Choroid plexus epithelial cell (primary cell): Measurements from ENCODE around the gene SERPINE3.

ENCODE experiments used
- DNase-seq: peaks from one replicate; pipeline ENCODE4 v3.0.0-alpha.2; 2010; ENCODE audit warnings: low read depth
- H3K4me3 ChIP-seq: 2 replicates; pipeline ENCODE4 v1.5.1; 2011; ENCODE audit warnings: low read depth, mild to moderate bottlenecking, control low read depth, low read length, moderate library complexity
- TF ChIP-seq, protein P1 (sequence below): conservative IDR thresholded peaks from 2 replicates; pipeline ENCODE4 v1.5.1; 2011; ENCODE audit warnings: low read depth, mild to moderate bottlenecking, control low read depth, inconsistent platforms, low read length, moderate library complexity

Gene SERPINE3

GRCh38 chr13:51305271-51305967 lies 34.1 kb upstream of the SERPINE3 start:
- DNase-seq = peak; percentile 12
- TF ChIP-seq, protein P1, sequence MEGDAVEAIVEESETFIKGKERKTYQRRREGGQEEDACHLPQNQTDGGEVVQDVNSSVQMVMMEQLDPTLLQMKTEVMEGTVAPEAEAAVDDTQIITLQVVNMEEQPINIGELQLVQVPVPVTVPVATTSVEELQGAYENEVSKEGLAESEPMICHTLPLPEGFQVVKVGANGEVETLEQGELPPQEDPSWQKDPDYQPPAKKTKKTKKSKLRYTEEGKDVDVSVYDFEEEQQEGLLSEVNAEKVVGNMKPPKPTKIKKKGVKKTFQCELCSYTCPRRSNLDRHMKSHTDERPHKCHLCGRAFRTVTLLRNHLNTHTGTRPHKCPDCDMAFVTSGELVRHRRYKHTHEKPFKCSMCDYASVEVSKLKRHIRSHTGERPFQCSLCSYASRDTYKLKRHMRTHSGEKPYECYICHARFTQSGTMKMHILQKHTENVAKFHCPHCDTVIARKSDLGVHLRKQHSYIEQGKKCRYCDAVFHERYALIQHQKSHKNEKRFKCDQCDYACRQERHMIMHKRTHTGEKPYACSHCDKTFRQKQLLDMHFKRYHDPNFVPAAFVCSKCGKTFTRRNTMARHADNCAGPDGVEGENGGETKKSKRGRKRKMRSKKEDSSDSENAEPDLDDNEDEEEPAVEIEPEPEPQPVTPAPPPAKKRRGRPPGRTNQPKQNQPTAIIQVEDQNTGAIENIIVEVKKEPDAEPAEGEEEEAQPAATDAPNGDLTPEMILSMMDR = no peak
- no peak overlapping the region for H3K4me3 ChIP-seq

GRCh38 chr13:51308781-51309180 lies 30.7 kb upstream of the SERPINE3 start:
- H3K4me3 ChIP-seq = no peak overlapping the region
- no peak for DNase-seq
- TF ChIP-seq, protein P1 = no peak

GRCh38 chr13:51311231-51311630 lies 28.3 kb upstream of the SERPINE3 start:
- TF ChIP-seq, protein P1 = no peak
- H3K4me3 ChIP-seq = no peak overlapping the region
- no peak for DNase-seq

DNA sequence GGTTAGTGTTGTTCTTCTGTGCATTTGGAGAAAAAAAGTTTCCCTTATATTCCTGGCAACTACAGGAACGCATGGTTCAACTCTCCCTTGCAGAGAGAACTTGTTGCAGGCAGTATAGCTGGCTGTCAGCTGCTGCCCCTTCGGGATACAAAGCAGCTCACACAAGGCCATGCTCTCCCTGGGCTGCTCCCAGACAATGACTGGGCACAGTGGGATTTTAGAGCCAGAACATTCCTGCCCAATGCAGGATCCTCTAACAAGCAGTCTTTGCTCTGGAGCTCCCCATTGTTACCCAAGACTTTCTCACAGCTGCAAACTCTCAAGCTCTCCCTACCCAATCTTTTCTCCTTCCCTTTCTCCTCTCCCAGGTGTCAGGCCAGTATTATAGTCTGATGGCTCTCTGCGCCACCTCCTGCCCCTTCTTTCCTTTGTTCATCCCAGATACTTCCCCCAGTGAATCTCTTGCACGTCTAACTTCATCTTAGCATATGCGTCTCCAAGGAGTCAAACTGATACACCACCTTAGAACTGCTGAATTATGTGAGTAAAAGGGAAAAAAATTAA lies 27.5 kb upstream of the SERPINE3 start:
- H3K4me3 ChIP-seq = no peak overlapping the region
- TF ChIP-seq, protein P1 = no peak
- no peak for DNase-seq

GRCh38 chr13:51313619-51314018 lies 25.9 kb upstream of the SERPINE3 start:
- TF ChIP-seq, protein P1 = no peak
- DNase-seq = no peak
- H3K4me3 ChIP-seq = no peak overlapping the region

- no peak for DNase-seq
- H3K4me3 ChIP-seq = no peak overlapping the region
- TF ChIP-seq, protein P1 = no peak
Measured at GRCh38 chr13:51317262-51317661, 22.2 kb upstream of the SERPINE3 start.

- TF ChIP-seq, protein P1 = no peak
- DNase-seq = no peak
- H3K4me3 ChIP-seq = no peak overlapping the region
Measured at GRCh38 chr13:51318015-51318414, 21.5 kb upstream of the SERPINE3 start.
